Loucy (cell line): ENCODE data around the gene QPRT.
"Not testable (repeated sequence)": the region's sequence is repeated elsewhere in the genome, so short reads cannot be mapped to it uniquely, and the experiment has no call there.

Experiments used
- EZH2phosphoT487 ChIP-seq: fragments of 200-600 bp; IDR thresholded peaks from 2 replicates; pipeline ENCODE4 v1.6.1; 2018; ENCODE audit warnings: antibody characterized with exemption, mild to moderate bottlenecking, moderate library complexity, borderline replicate concordance
- TF ChIP-seq, protein P1 (sequence below): fragments of 200-600 bp; sonication (generic); conservative IDR thresholded peaks from 2 replicates; pipeline ENCODE4 v1.5.1; 2014; ENCODE audit warnings: mild to moderate bottlenecking, antibody characterized with exemption, low read length

DNA sequence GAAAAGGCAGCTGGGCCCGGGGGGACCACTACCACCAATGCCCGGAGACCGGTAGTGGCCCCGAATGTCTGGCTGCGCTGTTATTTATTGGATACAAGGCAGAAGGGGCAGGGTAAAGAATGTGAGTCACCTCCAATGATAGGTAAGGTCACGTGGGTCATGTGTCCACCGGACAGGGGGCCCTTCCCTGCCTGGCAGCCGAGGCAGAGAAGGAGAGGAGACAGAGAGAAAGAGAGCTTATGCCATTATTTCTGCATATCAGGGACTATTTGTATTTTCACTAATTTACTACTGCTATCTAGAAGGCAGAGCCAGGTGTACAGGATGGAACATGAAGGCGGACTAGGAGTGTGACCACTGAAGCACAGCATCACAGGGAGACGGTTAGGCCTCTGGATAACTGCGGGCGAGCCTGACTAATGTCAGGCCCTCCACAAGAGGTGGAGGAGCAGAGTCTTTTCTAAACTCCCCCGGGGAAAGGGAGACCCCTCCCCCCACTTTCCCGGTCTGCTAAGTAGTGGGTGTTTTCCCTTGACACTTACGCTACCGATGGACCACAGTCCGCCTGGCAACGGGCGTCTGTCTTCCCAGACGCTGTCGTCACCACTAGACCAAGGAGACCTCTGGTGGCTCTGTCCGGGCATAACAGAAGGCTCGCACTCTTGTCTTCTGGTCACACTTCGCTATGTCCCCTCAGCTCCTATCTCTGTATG, 42.3 kb downstream of the QPRT start:
- TF ChIP-seq, protein P1, sequence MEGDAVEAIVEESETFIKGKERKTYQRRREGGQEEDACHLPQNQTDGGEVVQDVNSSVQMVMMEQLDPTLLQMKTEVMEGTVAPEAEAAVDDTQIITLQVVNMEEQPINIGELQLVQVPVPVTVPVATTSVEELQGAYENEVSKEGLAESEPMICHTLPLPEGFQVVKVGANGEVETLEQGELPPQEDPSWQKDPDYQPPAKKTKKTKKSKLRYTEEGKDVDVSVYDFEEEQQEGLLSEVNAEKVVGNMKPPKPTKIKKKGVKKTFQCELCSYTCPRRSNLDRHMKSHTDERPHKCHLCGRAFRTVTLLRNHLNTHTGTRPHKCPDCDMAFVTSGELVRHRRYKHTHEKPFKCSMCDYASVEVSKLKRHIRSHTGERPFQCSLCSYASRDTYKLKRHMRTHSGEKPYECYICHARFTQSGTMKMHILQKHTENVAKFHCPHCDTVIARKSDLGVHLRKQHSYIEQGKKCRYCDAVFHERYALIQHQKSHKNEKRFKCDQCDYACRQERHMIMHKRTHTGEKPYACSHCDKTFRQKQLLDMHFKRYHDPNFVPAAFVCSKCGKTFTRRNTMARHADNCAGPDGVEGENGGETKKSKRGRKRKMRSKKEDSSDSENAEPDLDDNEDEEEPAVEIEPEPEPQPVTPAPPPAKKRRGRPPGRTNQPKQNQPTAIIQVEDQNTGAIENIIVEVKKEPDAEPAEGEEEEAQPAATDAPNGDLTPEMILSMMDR = peak; percentile 56
- TF ChIP-seq EZH2phosphoT487 = not testable (repeated sequence)
